ENCODE measurements around the gene GID8.
"Not testable (repeated sequence)": the region's sequence is repeated elsewhere in the genome, so short reads cannot be mapped to it uniquely, and the experiment has no call there.

Gene GID8

DNA sequence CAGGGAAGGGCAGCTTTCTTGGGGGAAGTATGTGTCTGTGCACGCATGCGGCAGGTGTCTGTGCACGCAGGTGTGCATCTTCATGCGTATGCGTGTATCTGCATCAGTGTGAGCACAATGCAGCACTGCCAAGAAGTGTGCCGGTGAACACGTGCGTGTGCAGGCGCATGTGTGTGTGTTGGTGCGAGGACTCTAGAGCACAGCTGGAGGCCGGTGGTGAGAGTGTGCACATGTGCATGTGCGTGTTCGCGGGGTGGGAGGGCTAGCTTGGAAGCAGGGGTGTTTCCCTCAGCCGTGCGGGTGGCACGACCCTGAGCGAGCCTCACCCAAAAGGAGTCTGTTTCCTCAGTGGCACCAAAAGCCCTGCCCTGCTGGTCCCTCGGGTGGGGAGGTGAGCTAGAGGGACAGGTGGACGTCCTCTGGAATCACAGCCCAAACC, 22.1 kb downstream of the GID8 start:
- no peak for DNase-seq

DNA sequence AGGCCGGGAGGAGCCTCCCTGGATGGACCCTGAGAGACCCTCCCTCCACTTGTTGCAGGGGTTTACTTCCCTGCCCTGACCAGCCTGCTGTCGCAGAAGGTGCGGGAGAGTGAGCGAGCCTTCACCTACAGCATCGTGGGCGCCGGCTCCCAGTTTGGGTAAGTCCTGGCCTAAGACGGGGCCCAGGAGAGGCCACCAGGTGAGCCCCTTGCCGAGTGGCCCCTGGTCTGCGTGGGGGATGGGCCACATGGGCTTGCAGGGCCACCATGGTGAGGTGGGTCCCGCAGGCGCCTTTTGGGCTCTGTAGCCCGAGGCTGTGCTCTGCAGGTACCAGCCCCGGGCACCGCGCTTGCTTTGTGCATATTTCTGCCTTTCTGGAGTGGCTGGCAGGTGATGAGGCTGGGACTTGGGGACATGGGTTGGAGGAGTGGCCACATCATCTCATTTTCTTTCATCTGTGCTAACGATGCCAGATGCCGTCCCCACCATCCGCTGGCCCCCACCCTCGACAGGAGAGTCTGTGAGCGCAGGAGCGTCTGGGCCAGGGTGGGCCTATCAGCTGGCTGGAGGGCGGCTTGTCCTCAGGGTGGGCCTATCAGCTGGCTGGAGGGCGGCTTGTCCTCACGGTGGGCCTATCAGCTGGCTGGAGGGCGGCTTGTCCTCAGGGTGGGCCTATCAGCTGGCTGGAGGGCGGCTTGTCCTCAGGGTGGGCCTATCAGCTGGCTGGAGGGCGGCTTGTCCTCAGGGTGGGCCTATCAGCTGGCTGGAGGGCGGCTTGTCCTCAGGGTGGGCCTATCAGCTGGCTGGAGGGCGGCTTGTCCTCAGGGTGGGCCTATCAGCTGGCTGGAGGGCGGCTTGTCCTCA, 22.7 kb downstream of the GID8 start:
- DNase-seq: not testable (repeated sequence)

DNA sequence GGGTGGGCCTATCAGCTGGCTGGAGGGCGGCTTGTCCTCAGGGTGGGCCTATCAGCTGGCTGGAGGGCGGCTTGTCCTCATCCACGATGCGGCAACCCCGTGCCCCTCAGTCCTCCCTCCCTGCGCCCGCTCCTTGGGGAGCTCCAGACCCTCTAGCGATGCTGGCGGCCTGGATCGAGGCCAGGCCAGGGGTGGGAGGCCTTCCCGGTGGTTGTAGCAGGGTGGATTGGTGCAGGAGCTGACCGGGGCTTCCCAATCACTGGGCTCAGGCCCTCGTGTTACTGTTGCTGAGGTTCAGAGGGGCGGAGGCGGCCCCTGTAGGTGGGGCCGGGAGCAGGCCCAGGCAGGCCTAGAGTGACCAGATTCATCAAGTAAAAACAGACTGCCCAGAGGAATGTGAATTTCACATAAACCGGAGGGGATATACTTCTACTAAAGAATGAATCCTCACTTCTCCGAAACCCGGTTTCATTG, 23.4 kb downstream of the GID8 start:
- no peak for DNase-seq

DNA sequence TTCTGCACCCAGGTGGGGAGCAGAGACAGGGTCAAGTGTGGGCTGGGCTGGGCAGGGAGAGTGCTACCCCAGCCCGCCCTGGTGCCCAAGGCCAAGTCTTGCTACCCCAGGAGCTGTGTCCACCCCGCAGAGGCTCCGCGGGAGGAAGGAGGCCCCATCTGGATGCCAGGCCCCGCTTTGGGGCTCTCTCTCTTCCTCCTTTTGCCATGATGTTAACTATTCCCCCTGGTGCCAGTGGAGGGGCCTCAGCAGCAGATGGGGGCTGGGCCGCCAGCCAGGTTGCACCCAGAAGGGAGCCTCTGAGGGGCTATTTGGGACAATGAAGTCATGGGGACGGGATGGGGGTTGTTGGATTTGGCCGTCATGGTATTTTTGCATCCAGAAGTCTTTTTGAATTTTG, 23.9 kb downstream of the GID8 start:
- DNase-seq: no peak

DNA sequence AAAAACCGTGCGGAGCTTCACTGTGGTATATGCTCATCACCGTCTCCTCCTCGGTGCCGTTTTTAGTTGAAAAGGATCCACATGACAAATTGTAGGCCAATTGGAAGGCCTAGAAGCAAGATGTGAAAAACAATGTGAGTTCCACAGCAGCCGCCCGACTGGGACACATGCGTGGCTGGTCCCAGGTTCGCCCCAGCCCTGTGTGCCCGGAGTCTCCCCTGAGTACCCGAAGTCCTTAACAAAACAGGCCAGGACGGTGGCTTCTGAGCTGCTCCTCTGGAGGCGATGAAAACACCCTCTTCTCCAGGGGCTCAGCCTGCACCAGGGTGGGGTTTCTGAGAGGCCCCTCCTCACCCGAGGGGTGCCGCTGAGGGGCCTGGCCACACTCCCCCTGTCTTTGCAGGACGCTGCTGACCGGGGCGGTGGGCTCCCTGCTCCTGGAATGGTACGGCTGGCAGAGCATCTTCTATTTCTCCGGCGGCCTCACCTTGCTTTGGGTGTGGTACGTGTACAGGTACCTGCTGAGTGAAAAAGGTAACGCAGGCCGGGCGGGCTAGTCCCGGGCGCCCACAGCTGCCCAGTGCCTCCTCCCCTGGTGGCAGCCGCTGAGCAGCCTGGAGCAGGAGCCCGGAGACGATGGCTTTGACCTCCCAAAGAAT, 24.4 kb downstream of the GID8 start:
- no peak for DNase-seq

DNA sequence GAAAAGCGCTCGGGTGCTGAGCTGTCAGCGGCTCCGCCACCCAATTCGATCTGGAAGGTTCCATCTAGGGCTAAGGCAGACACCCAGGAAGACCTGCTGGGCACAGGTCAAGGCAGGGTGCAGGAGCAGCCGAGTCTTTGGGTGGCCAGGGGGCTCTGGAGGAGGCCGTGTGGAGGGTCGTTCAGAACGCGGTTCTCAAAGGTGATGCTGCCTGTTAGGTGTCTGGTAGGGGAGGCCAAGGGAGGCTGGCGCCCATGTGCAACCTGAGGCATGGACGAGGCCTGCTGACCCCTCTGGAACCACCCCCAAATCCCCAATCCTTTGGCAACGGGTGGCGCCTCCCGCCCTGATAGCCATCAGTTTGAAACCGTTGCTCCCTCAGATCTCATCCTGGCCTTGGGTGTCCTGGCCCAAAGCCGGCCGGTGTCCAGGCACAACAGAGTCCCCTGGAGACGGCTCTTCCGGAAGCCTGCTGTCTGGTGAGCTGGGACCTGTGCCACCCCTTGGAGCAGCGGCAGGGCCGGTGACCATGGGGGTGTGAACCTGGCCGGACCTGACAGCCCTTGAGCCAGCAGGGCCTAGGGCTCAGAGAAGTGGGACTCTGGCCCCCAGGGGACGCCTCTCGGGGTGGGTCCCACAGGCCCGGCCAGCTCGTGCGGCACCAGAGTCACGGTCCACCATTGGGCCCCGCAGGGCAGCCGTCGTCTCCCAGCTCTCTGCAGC, 25.1 kb downstream of the GID8 start:
- DNase-seq: no peak

DNA sequence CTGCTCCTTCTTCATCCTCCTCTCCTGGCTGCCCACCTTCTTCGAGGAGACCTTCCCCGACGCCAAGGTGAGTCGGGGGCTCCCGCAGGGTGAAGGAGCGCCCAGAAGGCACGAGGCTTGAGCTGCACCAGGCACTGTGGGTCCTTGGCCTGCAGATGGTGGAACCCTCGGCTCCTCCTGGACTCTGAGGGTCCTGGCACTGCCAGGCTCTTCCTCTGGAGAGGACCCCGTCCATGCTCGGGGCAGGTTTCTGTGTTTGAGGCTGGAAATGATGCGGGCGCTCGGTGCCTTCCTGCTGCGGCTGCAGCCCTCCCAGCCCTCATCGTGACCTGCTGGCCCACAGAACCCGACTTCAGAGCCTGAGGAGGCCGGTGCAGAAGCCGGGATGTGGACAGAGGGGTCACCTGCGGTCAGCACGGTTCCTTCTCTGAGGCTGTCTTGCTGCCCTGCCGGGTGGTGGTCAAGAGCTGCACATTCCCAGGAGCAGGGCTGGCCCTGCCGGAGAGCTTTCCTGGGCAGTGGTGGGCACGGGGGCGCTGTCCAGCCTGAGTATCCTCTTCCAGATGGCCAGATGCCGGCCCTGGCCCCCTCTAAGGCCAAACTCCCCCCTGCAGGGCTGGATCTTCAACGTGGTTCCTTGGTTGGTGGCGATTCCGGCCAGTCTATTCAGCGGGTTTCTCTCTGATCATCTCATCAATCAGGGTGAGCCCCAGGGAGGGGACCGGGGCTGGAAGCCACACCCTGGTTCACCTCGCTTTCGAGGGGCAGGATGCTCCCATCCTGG, 25.9 kb downstream of the GID8 start:
- no peak for DNase-seq

DNA sequence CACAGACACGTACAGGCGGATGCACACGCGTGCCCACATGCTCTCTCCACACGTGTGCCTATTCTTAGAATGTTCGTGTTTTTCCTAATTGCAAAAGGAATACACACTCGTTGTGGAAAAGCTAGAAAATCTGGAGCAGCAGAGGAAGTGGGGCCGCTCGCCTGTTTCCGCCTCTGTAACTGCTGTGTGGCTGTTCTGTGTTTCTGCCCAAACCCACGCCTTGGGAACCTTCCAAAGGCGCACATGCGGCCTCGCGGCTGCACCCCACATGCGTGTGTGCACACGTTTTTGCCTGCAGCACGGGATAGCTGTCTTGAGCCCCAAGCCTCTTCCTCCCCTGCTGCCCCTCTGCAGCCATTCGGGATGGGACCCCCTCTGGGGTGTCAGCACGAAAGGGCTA, 26.8 kb downstream of the GID8 start:
- DNase-seq: no peak

DNA sequence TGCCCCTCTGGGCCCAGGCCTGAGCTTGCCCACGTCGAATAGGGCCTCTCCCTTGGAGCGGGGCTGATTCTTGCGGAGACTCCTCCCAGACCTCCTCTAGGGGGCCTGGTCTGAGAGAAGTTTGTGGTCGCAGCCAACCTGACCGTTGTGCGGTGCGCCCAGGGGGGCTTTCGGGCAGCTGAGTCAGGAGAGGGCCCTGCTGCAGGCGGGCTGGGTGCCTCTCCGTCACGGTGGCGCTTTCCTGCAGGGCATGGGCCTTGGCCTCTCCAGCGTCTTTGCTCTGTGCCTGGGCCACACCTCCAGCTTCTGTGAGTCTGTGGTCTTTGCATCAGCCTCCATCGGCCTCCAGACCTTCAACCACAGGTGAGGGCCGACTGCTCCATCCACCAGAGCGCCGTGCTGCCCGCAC, 27.4 kb downstream of the GID8 start:
- DNase-seq: no peak

DNA sequence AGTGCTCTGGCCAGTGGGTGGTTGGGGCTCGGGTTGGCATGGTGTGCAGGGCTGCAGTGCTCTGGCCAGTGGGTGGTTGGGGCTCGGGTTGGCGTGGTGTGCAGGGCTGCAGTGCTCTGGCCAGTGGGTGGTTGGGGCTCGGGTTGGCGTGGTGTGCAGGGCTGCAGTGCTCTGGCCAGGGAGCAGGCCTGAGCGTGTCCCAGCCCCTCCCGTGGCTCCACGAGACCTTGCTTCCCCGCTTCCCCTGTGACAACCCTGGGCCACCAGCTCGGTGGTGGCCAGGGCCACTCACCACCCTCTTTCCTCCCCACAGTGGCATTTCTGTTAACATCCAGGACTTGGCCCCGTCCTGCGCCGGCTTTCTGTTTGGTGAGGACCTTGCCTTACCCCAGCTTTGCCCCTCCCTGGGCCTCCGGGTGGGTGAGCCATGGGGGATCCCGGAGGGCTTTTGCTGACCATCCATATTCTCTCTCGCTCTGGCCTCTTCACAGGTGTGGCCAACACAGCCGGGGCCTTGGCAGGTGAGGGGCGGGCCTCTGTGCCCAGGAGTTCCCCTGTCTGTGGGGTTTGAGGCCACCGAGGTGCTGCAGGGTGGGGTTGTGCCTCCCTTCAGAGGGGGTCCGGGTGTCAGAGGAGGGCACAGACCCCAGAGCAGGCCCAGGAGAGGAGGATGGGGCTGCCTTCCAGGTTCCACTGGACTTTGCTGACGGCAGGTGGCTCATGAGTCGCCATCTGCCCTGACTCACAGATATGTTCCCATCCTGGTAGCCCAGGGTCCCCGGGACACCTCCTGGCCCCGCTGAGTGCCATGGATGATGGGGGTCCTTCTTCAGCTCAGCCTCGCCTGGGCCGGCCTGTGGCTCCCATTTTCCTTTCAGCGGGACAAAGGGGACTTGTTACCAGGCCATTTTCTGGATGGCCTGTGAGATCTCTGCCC, 28.5 kb downstream of the GID8 start:
- DNase-seq: no peak

DNA sequence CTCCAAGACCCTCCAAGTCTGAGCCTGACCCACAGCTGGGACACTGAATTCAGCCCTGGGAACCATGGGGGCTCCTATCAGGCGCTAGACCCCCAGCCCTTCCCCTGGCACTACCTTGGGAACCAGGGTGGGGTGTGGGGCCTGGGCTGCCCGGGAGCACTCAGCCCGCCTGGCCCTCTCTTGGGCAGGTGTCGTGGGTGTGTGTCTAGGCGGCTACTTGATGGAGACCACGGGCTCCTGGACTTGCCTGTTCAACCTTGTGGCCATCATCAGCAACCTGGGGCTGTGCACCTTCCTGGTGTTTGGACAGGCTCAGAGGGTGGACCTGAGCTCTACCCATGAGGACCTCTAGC, 29.2 kb downstream of the GID8 start:
- no peak for DNase-seq

DNA sequence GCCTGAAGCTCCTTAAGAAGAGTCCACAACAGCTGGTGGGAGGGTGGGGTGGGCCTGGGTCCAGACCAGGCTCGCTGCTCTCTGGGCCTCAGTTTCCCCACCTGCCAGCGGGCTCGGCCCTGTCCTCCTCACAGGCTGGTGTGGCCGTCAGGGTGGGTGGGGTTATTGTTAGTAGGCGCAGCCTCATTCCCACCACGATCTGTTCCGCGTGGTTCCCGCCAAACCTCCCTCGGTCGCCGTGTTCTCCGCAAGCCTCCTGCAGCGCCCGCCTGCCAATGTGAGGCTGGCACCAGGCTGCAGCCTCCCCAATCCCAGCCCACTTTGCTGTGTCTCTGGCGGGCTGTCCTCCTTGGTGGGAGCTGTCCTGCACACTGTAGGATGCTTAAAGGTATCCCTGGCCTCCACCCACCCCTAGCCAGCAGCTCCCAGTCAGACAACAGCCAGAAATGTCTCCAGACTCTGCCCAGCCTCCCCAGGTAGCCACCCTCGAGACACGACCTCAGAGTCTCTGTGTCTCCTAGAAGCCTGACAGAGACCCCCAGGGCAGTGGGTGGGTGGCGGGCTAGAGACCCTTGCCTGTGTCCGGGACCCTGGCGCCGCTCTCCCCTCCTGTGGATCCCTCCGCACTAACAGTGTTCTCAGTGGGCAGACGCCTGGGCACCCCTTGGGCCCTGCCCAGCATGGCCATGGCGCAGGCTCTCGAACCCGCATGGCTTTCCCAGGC, 29.8 kb downstream of the GID8 start:
- DNase-seq: no peak

DNA sequence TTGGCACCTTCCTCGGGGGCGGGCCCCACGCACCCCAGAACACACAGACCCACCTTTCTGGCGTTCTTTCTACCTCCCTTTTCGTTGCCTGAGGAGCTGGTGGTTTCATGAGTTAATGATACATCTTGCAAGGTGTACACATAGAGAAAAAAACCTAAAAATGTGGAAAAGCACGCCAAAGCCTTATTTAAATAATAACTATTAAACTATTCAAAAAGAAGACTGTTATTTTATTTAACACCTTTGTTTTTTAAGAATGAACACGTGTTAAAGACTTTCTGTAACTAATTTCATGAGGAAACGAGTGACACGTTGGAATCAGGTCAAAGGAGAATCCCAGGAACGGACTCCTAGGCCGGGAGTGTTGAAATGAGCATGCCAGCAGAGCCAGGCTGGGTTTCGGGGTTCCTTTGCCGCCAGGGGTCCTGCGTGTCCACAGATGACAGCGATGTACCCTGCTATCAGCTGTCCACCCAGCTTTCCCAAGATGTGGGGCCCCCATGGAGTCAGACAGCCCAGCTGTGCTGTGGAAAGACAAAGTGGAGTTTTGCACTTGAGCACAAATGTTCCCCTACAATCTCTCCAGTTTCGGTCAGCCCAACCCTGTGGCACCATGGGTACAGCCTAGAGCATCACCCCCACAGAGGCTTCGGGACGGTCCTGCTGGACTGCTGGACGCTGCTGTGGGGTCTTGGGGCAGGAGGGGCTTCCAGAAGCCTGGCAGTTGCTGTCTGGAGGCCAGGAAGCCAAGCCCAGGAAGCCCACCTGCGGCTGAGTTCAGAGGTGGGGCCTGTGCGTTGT, 30.6 kb downstream of the GID8 start:
- no peak for DNase-seq

DNA sequence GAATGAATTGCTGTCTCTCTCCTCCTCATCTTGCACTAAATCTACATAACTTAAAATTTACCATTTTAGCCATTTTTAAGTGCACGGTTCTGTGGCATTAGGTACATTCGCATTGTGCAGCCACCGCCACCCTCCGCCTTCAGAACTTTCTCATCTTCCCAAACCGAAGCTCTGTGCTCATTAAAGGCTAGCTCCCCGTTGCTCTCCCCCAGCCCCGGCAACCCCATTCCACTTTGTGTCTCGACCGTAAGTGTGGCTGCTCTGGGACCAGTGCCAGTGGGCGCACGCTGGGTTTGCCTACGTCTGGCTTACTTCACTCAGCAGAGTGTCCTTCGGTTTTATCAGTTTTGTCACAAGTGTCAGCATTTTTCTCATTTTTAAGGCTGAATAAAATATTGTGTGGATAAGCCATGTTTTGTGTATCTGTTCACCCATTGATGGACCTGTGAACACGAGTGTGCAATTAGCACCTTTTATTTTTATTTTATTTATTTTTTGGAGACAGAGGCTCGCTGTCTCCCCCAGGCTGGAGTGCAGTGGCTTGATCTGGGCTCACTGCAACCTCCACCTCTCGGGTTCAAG, 31.3 kb downstream of the GID8 start:
- DNase-seq: no peak

DNA sequence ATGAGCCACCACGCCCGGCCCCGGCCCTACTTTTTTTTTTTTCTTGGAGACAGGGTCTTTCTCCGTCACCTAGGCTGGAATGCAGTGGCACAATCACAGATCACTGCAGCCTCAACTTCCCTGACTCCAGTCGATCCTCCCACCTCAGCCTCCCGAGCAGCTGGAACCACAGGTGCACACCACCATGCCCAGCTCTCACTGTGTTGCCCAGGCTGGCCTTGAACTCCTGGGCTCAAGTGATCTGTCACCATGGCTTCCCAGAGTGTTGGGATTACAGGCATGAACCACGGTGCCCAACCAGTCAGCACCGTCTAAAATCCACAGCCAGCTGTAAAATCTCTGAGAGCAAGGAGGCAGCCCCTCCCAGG, 32.0 kb downstream of the GID8 start:
- DNase-seq: no peak

DNA sequence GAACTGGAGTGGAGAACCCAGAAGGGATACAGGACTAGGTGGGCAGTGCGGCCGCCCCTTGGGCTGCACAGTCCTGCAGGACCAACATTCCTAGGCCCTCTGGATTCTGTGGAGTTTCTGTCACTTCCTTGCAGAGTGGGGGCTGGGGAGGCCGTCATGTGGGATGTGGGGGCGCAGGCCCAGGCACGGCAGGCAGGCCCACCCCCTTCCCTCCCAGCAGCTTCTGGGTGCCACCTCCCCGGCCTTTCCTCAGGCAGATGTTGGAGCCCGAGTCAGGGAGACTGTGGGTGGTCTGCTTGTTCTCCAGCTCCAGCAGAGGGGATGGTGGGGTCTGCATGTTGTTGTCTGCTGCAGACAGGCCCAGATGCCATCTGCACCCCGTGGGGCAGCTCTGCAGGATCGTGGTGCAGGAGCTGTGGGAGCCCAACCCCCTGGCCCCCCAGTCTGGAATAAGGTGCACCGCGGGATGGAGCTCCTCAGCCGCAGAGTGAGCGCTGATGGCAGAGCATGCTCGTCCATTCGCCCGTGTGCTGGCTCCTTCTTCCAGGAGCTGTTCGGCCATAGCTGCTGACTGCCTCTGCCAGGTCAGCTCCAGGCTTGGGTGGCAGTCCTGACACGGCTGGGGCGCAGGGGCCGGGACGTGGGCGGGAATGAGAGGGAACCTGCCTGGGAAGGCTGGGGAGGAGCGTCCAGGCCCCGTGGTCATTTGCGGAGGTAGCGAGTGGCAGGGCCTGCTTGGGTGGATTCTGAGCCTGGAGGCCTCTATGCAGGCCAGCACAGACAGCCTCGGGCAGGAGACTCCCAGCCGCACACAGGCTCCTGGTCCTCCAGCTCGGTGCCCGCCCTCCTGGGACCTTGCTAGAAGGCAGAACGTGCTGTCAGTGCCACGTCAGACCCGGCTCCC, 32.6 kb downstream of the GID8 start:
- no peak for DNase-seq

DNA sequence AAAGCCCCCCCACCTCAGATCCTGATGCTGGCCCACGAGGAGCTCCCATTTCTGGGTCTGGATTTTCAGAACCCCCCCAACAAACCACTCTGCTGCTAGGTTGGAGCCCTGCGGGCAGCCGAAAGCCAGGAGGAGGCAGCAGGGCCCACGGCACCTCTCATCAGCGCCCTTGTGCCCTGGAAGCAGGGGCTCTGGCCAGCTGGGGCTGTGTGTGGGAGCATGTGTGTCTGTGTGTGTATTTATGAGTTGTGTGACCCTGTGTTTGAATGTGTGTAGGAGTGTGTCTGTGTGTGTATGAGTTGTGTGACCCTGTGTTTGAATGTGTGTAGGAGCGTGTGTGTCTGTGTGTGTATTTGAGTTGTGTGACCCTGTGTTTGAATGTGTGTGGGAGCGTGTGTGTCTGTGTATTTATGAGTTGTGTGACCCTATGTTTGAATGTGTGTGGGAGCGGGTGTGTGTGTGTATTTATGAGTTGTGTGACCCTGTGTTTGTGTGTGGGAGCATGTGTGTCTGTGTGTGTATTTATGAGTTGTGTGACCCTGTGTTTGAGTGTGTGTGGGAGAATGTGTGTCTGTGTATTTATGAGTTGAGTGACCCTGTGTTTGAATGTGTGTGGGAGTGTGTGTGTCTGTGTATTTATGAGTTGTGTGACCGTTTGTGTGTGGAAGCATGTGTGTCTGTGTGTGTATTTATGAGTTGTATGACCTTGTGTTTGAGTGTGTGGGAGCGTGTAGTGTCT, 33.4 kb downstream of the GID8 start:
- DNase-seq: no peak

Data from NCI-H1694 treated with DMSO at 0.1 percent for 48 hours (cell line).